Neutrophil (primary cell): ENCODE data around the gene SPON1.

ENCODE experiments used
- H3K27ac ChIP-seq: fragments of 200-600 bp; sonication (generic); 2 replicates; pipeline ENCODE4 v1.5.1; 2016; ENCODE audit warnings: mild to moderate bottlenecking, moderate library complexity
- H3K27me3 ChIP-seq: fragments of 200-600 bp; sonication (generic); 2 replicates; pipeline ENCODE4 v1.6.0; 2016; ENCODE audit warnings: mild to moderate bottlenecking
- H3K36me3 ChIP-seq: fragments of 200-600 bp; sonication (generic); 2 replicates; pipeline ENCODE4 v1.5.1; 2017
- H3K4me1 ChIP-seq, 2 experiments: fragments of 200-600 bp in 1 of 2; sonication (generic) in 1 of 2; 1 replicate in 1 of 2; 2 replicates in 1 of 2; pipeline versions ENCODE4 v1.5.1 to v1.6.1; 2013 to 2016; ENCODE audit warnings: low read depth in 1 of 2, low read length in 1 of 2, mild to moderate bottlenecking in 1 of 2, moderate library complexity in 1 of 2; ENCODE audit not compliant: control insufficient read depth in 1 of 2, insufficient read depth in 1 of 2
- H3K4me3 ChIP-seq, 2 experiments: fragments of 200-600 bp in 1 of 2; sonication (generic) in 1 of 2; 1 replicate in 1 of 2; 2 replicates in 1 of 2; pipeline ENCODE4 v1.5.1; 2013 to 2016; ENCODE audit warnings: low read depth in 1 of 2, low read length in 1 of 2, mild to moderate bottlenecking in 1 of 2, moderate library complexity in 1 of 2
- H3K9me3 ChIP-seq: fragments of 200-600 bp; sonication (generic); 2 replicates; pipeline ENCODE4 v1.5.1; 2016
- TF ChIP-seq, protein P1 (sequence below): fragments of 200-600 bp; sonication (generic); IDR thresholded peaks from 2 replicates; pipeline ENCODE4 v1.5.1; 2016; ENCODE audit warnings: antibody characterized with exemption

Gene SPON1

DNA sequence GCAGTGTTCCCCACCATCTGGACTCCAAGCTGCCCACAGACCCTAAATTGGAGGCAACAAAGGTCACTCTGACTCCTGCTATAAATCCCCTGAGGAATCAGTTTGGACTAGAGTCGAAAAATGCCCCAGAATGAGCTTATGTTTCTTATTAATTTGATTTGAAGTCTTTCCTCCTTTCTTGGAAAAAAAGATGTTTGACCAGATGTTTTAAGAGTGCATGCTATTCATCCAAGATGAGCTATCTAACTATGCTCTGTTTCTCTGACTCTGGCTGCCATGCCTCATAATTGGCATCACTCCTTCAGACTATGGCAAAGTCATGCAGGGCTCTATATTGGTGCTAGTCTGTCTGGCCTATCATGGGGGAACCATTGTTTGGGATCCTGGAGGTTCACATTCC, 174.0 kb downstream of the SPON1 start:
- Histone ChIP-seq H3K9me3 (no peaks in the 10 kb centered on the region), H3K4me1 (no peaks in the 10 kb centered on the region), H3K27ac (no peak overlapping the region), H3K4me3 (no peak overlapping the region), H3K27me3 (no peaks in the 10 kb centered on the region), H3K36me3 (no peaks in the 10 kb centered on the region)
- TF ChIP-seq, protein P1, sequence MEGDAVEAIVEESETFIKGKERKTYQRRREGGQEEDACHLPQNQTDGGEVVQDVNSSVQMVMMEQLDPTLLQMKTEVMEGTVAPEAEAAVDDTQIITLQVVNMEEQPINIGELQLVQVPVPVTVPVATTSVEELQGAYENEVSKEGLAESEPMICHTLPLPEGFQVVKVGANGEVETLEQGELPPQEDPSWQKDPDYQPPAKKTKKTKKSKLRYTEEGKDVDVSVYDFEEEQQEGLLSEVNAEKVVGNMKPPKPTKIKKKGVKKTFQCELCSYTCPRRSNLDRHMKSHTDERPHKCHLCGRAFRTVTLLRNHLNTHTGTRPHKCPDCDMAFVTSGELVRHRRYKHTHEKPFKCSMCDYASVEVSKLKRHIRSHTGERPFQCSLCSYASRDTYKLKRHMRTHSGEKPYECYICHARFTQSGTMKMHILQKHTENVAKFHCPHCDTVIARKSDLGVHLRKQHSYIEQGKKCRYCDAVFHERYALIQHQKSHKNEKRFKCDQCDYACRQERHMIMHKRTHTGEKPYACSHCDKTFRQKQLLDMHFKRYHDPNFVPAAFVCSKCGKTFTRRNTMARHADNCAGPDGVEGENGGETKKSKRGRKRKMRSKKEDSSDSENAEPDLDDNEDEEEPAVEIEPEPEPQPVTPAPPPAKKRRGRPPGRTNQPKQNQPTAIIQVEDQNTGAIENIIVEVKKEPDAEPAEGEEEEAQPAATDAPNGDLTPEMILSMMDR, result no peak

DNA sequence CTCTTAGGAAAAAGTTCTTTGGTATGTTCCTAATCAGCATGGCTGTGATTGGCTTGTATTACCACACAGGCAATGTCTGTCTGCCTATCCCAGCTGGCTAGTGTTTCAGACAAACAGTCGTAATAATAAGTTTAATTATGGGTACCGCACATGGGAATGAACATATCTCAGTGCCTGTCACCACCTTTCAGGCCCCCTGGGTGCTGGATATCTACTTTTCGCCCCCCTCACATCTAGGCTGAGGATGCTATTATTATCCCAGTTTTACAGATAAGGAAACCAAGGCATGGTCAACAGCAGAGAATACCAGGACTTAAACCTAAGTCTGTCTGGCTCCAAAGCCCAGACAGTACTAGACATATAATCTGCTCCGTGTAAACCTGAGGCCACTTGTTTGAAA, 174.8 kb downstream of the SPON1 start:
- Histone ChIP-seq H3K27me3 (no peaks in the 10 kb centered on the region), H3K4me1 (no peaks in the 10 kb centered on the region), H3K9me3 (no peaks in the 10 kb centered on the region), H3K36me3 (no peaks in the 10 kb centered on the region), H3K4me3 (no peak overlapping the region), H3K27ac (no peak overlapping the region)
- TF ChIP-seq, protein P1, result no peak

DNA sequence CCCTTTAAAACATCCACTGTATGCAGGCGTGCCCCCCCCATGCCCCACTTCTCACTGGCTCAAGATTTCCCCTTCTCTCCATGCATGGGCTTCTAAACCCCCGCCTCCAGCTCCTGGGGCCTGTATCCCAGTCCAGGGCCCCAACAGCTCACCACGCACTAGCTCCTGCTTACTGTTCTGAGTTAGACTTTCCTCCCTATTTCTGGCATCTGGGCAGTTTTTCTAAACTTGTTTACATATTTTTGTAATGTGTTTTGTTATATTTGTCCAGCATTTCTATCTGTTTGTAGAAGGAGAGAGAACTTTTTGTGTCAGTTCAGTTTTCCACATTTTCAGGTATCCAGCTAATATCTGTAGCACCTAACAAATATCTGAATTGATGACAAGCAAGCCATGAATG, 178.5 kb downstream of the SPON1 start:
- no peak overlapping the region for H3K4me3 ChIP-seq
- TF ChIP-seq, protein P1, result no peak
- H3K36me3 ChIP-seq, result no peaks in the 10 kb centered on the region
- peaks cover 5% of the 10 kb centered on the region for H3K27me3 ChIP-seq
- H3K27ac ChIP-seq, result no peak overlapping the region
- no peaks in the 10 kb centered on the region for H3K9me3 ChIP-seq
- H3K4me1 ChIP-seq, result no peaks in the 10 kb centered on the region

DNA sequence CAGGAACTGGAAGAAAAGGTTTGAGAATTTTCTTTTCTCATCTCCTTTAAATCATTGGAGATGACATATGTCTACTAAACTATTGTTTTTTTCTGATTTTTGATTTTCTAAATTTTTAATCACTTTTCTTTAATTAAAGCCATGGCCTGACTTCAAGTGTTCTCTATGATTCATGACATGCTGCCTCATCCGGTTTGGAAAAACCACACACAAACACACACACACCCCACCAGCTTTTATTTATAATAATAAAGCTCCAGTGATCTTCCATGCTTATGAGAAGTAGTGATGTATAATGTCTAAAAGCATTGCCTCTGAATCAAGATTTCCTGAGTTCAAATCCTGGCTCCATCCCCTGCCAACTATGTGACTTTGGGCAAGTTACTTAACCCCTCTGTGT, 179.2 kb downstream of the SPON1 start:
- H3K4me1 ChIP-seq, result no peaks in the 10 kb centered on the region
- no peaks in the 10 kb centered on the region for H3K9me3 ChIP-seq
- peaks cover 5% of the 10 kb centered on the region for H3K27me3 ChIP-seq
- no peaks in the 10 kb centered on the region for H3K36me3 ChIP-seq
- no peak overlapping the region for H3K27ac ChIP-seq
- TF ChIP-seq, protein P1, result no peak
- H3K4me3 ChIP-seq, result no peak overlapping the region

DNA sequence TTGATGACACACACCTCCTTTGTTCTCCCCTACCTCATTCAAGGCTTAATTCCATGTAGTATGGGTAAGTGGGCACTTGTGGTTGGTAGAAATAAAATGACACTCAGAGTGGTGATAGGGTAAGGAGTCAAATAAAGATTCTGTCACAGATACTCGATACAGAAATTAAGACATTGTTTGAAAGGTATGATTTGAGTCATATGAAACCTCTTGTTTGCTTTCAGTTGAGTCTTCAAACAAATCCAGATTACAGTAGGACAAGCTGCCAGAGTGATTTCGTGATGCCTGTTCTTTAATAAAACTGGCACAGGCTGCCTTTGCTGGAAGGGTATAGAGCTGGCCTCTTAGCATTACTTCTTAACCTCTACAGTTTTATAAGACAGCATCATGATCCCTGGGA, 182.4 kb downstream of the SPON1 start:
- Histone ChIP-seq H3K4me3 (no peak overlapping the region), H3K36me3 (no peaks in the 10 kb centered on the region), H3K9me3 (no peaks in the 10 kb centered on the region), H3K4me1 (no peaks in the 10 kb centered on the region), H3K27me3 (peaks cover 9% of the 10 kb centered on the region), H3K27ac (no peak overlapping the region)
- TF ChIP-seq, protein P1, result no peak
